Tibial nerve (tissue), 4 donors: ENCODE data around the gene SMTNL2. TPM values are rescaled to one million over a fixed set of nuclear protein-coding genes. Genes with fewer than 3 reads are reported as not detected.

ENCODE experiments used
- DNase-seq, 2 donors: peaks; one replicate each; pipeline ENCODE4 v3.0.0-alpha.2; 2019; ENCODE audit warnings: low spot score in 2 of 2
- H3K27ac ChIP-seq, 4 donors: fragments of 200-600 bp; sonication (generic) in 3 of 4; one replicate each; pipeline ENCODE4 v1.5.1; 2017 to 2019; ENCODE audit warnings: mild to moderate bottlenecking in 1 of 4
- H3K27me3 ChIP-seq, 2 donors: fragments of 200-600 bp; sonication (generic) in 1 of 2; one replicate each; pipeline versions ENCODE4 v1.5.1 to v1.6.0; 2017 to 2019
- H3K36me3 ChIP-seq, 3 donors: fragments of 200-600 bp; sonication (generic); one replicate each; pipeline ENCODE4 v1.5.1; 2018 to 2019
- H3K4me1 ChIP-seq, 4 donors: fragments of 200-600 bp; sonication (generic) in 3 of 4; one replicate each; pipeline ENCODE4 v1.5.1; 2017 to 2019
- H3K4me3 ChIP-seq, 4 donors: fragments of 200-600 bp; sonication (generic) in 3 of 4; one replicate each; pipeline ENCODE4 v1.5.1; 2017 to 2019; ENCODE audit warnings: mild to moderate bottlenecking in 1 of 4, moderate library complexity in 1 of 4
- H3K9me3 ChIP-seq, 4 donors: fragments of 200-600 bp; sonication (generic) in 3 of 4; one replicate each; pipeline ENCODE4 v1.5.1; 2017 to 2019
- CTCF ChIP-seq, 5 experiments: fragments of 200-600 bp in 3 of 5; fragments of 450-650 bp in 2 of 5; sonication (generic) in 3 of 5; IDR thresholded peaks; one replicate each; pipeline ENCODE4 v1.5.1; 2016 to 2019; ENCODE audit warnings: antibody characterized with exemption in 5 of 5, mild to moderate bottlenecking in 3 of 5, moderate library complexity in 2 of 5
- EP300 ChIP-seq, 2 donors: sonication (generic); formaldehyde crosslinking; IDR thresholded peaks; one replicate each; pipeline ENCODE4 v1.6.1; 2017; ENCODE audit warnings: antibody characterized with exemption in 2 of 2, mild to moderate bottlenecking in 1 of 2
- POLR2A ChIP-seq, 2 donors: fragments of 450-650 bp; IDR thresholded peaks; one replicate each; pipeline ENCODE4 v1.6.1; 2017; ENCODE audit warnings: antibody characterized with exemption in 2 of 2, mild to moderate bottlenecking in 2 of 2, moderate library complexity in 2 of 2
- WGBS, 2 donors: methylation state at CpG; one replicate each; pipeline ENCODE4 v1.1.5; 2018; 5-methylcytosine and 5-hydroxymethylcytosine counted together
- total RNA-seq, 4 donors: library from RNA; depleted of rRNA; stranded (reverse); fragments of >200 nt; gene quantifications; one replicate each; pipeline ENCODE4 v1.1.0, GENCODE V29; 2016

Gene SMTNL2
- total RNA-seq, 4 donors from 2014 or later: 1.5 to 8.2 (median 4.4) TPM

- peaks cover 5 to 75% (median 29%) of the 10 kb centered on the region in 3 donors for H3K36me3 ChIP-seq
- no peak overlapping the region for H3K4me3 ChIP-seq
- H3K9me3 ChIP-seq: no peaks in the 10 kb centered on the region
- no peaks in the 10 kb centered on the region for H3K27me3 ChIP-seq
- peaks cover 0 to 50% (median 31%) of the 10 kb centered on the region in 4 donors for H3K4me1 ChIP-seq
- no peak for TF ChIP-seq POLR2A (IDR thresholded peaks at IDR 0.05)
- no peak for TF ChIP-seq CTCF (IDR thresholded peaks at IDR 0.05)
- TF ChIP-seq EP300 (IDR thresholded peaks at IDR 0.05): no peak
- DNase-seq: no peak
- 83 to 89% methylated on average over 23 to 25 of the region's 26 CpGs for WGBS, 2 donors
- peak overlapping the region in 1 of 4 donors; percentile 41 for H3K27ac ChIP-seq
Observed at GRCh38 chr17:4539576-4540223, 44.6 kb upstream of the SMTNL2 start.

DNA sequence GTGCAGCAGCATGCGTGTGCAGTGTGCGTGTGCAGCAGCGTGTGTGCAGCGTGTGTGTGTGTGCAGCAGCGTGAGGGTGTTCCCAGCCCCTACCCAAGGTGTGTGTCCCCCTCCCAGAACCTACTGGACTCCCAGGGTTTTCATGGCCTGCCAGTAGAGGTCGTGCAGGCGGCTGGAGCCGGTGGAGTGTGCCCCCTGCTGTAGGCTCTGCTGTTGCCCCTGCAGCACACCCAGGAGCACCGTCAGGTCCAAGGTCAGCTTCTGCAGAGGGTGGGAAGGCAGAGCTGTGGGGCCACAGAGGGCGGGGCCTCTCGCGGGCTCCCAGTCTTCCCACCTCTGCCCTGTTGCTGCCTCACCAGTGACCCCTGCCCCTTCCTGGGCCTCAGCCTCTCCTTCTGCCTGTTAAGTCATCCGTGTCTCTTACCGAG is 44.1 kb upstream of the SMTNL2 start:
- Histone ChIP-seq H3K36me3 (peaks cover 5 to 80% (median 34%) of the 10 kb centered on the region in 3 donors), H3K4me1 (peaks cover 0 to 45% (median 27%) of the 10 kb centered on the region in 4 donors), H3K4me3 (peak overlapping the region in 1 of 4 donors; percentile 7), H3K27me3 (no peaks in the 10 kb centered on the region), H3K27ac (peak overlapping the region in 1 of 4 donors; percentile 41), H3K9me3 (no peaks in the 10 kb centered on the region)
- no peak for TF ChIP-seq CTCF (IDR thresholded peaks at IDR 0.05)
- no peak for TF ChIP-seq POLR2A (IDR thresholded peaks at IDR 0.05)
- TF ChIP-seq EP300 (IDR thresholded peaks at IDR 0.05): no peak
- WGBS, 2 donors: 43 to 73% methylated on average over 5 to 14 of the region's 14 CpGs
- no peak for DNase-seq

DNA sequence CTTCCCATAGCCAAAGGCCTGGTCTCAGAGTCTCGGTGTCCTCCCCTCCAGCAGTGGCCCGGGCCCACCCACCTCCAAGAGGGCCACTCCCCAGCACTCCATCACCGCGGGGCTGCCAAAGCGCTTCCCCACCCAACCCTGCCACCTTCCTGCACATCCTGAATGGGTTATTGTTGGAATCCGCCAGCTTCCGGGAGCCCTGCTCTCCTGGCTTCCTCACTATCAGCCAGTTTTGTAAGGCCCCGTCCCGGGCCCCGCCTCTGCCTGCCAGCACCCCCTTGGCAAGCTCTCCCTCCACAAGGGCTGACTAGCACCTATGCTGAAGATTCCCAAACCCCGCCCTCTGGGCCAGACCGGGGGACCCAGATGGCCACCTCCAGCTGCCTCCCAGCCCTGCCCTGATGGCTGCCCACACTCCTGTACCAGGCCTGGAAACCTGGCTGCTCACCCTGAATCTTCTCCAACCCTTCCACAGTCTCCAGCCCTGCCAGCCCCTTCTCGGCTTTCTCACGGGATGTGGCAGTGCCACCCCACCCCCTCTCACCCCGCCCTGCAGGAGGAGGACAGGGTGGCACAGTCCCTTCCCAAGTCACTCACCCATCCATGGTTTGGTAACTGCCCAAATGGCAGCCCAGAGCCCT is 43.5 kb upstream of the SMTNL2 start:
- TF ChIP-seq CTCF (IDR thresholded peaks at IDR 0.05) (no peak), POLR2A (IDR thresholded peaks at IDR 0.05) (no peak), EP300 (IDR thresholded peaks at IDR 0.05) (no peak)
- Histone ChIP-seq H3K4me3 (peak overlapping the region in 1 of 4 donors; percentile 7), H3K27me3 (no peaks in the 10 kb centered on the region), H3K27ac (peak overlapping the region in 1 of 4 donors; percentile 41), H3K36me3 (peaks cover 5 to 86% (median 35%) of the 10 kb centered on the region in 3 donors), H3K9me3 (no peaks in the 10 kb centered on the region), H3K4me1 (peaks cover 0 to 39% (median 22%) of the 10 kb centered on the region in 4 donors)
- DNase-seq: no peak
- 72 to 78% methylated on average over 15 of the region's 15 CpGs for WGBS, 2 donors

DNA sequence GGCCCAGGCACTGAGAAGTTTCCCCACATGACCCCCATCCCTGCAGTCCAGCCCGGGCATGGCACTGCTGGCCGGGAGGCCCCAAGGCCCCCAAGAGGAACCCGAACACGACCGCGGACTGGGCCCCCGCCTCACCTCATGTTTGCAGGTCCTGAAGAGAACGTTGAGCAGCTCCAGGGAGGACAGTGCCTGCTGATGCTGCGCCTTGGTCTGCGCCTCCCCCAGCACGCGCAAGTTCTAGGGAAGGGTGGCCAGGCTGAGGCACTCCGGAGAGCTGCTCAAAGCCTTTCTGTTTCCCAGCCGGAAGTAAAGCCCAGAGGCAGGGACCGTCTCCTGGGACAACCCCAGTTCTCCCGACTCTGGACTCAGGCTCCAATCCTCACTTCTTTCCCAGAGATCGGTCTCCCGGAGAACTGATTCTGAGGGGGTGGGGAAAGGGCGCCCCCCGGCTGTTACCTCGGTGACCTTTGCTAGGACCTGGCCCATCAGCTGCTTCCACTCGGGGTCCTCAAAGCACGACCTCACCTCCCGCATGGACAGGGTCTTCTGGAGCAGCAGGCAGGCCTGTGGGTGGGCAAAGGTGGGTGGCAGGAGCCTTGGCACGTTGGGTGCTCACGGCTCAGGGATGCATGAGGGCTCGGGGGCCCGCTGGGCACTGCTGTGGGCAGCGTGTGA is 42.9 kb upstream of the SMTNL2 start:
- H3K4me3 ChIP-seq: peak overlapping the region in 1 of 4 donors; percentile 7
- DNase-seq: no peak
- H3K9me3 ChIP-seq: no peaks in the 10 kb centered on the region
- no peaks in the 10 kb centered on the region for H3K27me3 ChIP-seq
- 65 to 68% methylated on average over 20 to 25 of the region's 29 CpGs for WGBS, 2 donors
- peaks cover 5 to 92% (median 35%) of the 10 kb centered on the region in 3 donors for H3K36me3 ChIP-seq
- peaks cover 0 to 33% (median 15%) of the 10 kb centered on the region in 4 donors for H3K4me1 ChIP-seq
- no peak for TF ChIP-seq POLR2A (IDR thresholded peaks at IDR 0.05)
- TF ChIP-seq CTCF (IDR thresholded peaks at IDR 0.05): no peak
- TF ChIP-seq EP300 (IDR thresholded peaks at IDR 0.05): no peak
- peak overlapping the region in 1 of 4 donors; percentile 29 for H3K27ac ChIP-seq
